Sigmoid colon (tissue), 7 donors: Measurements from ENCODE around the gene AKR1B1. TPM values are rescaled to one million over a fixed set of nuclear protein-coding genes. Genes with fewer than 3 reads are reported as not detected.

Source experiments
- DNase-seq: peaks from one replicate; pipeline ENCODE4 v3.0.0-alpha.2; 2019
- H3K27ac ChIP-seq, 4 donors: fragments of 200-600 bp; sonication (generic); one replicate each; pipeline ENCODE4 v1.5.1; 2016 to 2019; ENCODE audit warnings: mild to moderate bottlenecking in 1 of 4
- H3K27me3 ChIP-seq, 3 donors: fragments of 200-600 bp; sonication (generic); one replicate each; pipeline ENCODE4 v1.5.1; 2019; ENCODE audit warnings: mild to moderate bottlenecking in 1 of 3
- H3K36me3 ChIP-seq, 4 donors: fragments of 200-600 bp; sonication (generic); one replicate each; pipeline ENCODE4 v1.5.1; 2016 to 2019
- H3K4me1 ChIP-seq, 4 donors: fragments of 200-600 bp; sonication (generic); one replicate each; pipeline ENCODE4 v1.5.1; 2017 to 2019
- H3K4me3 ChIP-seq, 4 donors: fragments of 200-600 bp; sonication (generic); one replicate each; pipeline ENCODE4 v1.5.1; 2017 to 2019; ENCODE audit warnings: mild to moderate bottlenecking in 2 of 4, moderate library complexity in 1 of 4
- H3K9me3 ChIP-seq, 4 donors: fragments of 200-600 bp in 3 of 4; sonication (generic) in 3 of 4; one replicate each; pipeline versions ENCODE4 v1.5.1 to v1.6.1; 2013 to 2019
- CTCF ChIP-seq, 4 experiments: fragments of 450-650 bp in 3 of 4; fragments of 200-600 bp in 1 of 4; IDR thresholded peaks; one replicate each; pipeline ENCODE4 v1.5.1; 2016 to 2019; ENCODE audit warnings: antibody characterized with exemption in 4 of 4, mild to moderate bottlenecking in 3 of 4, moderate library complexity in 2 of 4
- EP300 ChIP-seq, 4 donors: sonication (generic); formaldehyde crosslinking; IDR thresholded peaks; one replicate each; pipeline ENCODE4 v1.6.1; 2017; ENCODE audit warnings: antibody characterized with exemption in 4 of 4
- POLR2A ChIP-seq, 2 donors: fragments of 450-650 bp; IDR thresholded peaks; one replicate each; pipeline ENCODE4 v1.6.1; 2016; ENCODE audit warnings: antibody characterized with exemption in 2 of 2, mild to moderate bottlenecking in 2 of 2, moderate library complexity in 2 of 2
- POLR2AphosphoS5 ChIP-seq, 4 donors: sonication (generic); formaldehyde crosslinking; IDR thresholded peaks; one replicate each; pipeline ENCODE4 v1.6.1; 2017; ENCODE audit warnings: antibody characterized with exemption in 4 of 4
- WGBS, 2 donors: extraction: QIAGEN DNeasy Blood & Tissue Kit; methylation state at CpG; one replicate each; pipeline ENCODE4 v1.1.7; 2013; 5-methylcytosine and 5-hydroxymethylcytosine counted together
- intact Hi-C: fragments of 100-400 bp; cut with DNase I; formaldehyde crosslinking; loops from one replicate; pipeline ENCODE4 v1.15.1; 2023
- polyA plus RNA-seq, 3 donors: library from polyadenylated mRNA; stranded (reverse); fragments of 200-250 nt; gene quantifications; one replicate each; pipeline ENCODE4 v1.2.3, GENCODE V29; 2013
- total RNA-seq, 4 donors: library from RNA; depleted of rRNA; stranded (reverse); fragments of >200 nt; gene quantifications; one replicate each; pipeline ENCODE4 v1.1.0, GENCODE V29; 2016
- donor health status: healthy with polysubstance abuse.
- donor health status: Bipolar disorder and iron deficiency.
- donor health status: healthy.

AKR1B1 gene
- total and polyA plus RNA-seq, 7 donors: 35.8 to 59.2 (median 46.7) TPM

GRCh38 chr7:134435161-134435920, 23.6 kb downstream of the AKR1B1 start:
- H3K27me3 ChIP-seq: no peaks in the 10 kb centered on the region
- 81 to 90% methylated on average over 12 of the region's 12 CpGs for WGBS, 2 donors
- TF ChIP-seq EP300 (IDR thresholded peaks at IDR 0.05) (no peak), POLR2A (IDR thresholded peaks at IDR 0.05) (no peak), POLR2AphosphoS5 (IDR thresholded peaks at IDR 0.05) (no peak), CTCF (IDR thresholded peaks at IDR 0.05) (no peak)
- H3K4me3 ChIP-seq: no peak overlapping the region
- no peak overlapping the region for H3K27ac ChIP-seq
- intact Hi-C loops: no loop called here
- no peaks in the 10 kb centered on the region for H3K9me3 ChIP-seq
- DNase-seq: no peak
- H3K4me1 ChIP-seq: peaks cover 0 to 10% (median 6%) of the 10 kb centered on the region in 4 donors
- peaks cover 0 to 5% (median 1%) of the 10 kb centered on the region in 4 donors for H3K36me3 ChIP-seq

GRCh38 chr7:134434701-134435100, 24.2 kb downstream of the AKR1B1 start:
- TF ChIP-seq POLR2A (IDR thresholded peaks at IDR 0.05): no peak
- Histone ChIP-seq H3K4me1 (peaks cover 0 to 10% (median 6%) of the 10 kb centered on the region in 4 donors), H3K27me3 (no peaks in the 10 kb centered on the region), H3K9me3 (no peaks in the 10 kb centered on the region), H3K36me3 (no peaks in the 10 kb centered on the region), H3K4me3 (no peak overlapping the region), H3K27ac (no peak overlapping the region)
- WGBS, 2 donors: 97% methylated on average over 5 of the region's 5 CpGs
- no peak for DNase-seq
- intact Hi-C loops: no loop called here

DNA sequence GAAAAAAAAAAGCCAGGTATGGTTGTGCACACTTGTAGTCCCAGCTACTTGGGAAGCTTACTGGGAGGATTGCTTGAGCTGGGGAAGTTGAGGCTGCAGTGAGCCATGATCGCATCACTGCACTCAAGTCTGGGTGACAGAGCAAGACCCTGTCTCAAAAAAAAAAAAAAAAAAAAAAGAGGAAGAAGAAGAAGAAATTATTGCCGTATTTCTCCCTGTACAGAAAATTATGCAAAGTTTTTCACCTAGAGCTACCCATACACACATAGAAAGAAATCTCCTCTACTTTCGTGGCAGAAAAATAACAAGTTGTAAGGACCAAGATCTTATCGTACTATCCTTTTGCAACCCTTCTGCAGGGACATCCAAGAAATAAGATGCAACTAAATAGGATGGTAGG, 25.5 kb downstream of the AKR1B1 start:
- intact Hi-C loops: loop anchor here (1.0 to 2.0 kb wide), 2 partner anchors 79 to 173 kb away; no protein-coding TSS in a partner anchor

DNA sequence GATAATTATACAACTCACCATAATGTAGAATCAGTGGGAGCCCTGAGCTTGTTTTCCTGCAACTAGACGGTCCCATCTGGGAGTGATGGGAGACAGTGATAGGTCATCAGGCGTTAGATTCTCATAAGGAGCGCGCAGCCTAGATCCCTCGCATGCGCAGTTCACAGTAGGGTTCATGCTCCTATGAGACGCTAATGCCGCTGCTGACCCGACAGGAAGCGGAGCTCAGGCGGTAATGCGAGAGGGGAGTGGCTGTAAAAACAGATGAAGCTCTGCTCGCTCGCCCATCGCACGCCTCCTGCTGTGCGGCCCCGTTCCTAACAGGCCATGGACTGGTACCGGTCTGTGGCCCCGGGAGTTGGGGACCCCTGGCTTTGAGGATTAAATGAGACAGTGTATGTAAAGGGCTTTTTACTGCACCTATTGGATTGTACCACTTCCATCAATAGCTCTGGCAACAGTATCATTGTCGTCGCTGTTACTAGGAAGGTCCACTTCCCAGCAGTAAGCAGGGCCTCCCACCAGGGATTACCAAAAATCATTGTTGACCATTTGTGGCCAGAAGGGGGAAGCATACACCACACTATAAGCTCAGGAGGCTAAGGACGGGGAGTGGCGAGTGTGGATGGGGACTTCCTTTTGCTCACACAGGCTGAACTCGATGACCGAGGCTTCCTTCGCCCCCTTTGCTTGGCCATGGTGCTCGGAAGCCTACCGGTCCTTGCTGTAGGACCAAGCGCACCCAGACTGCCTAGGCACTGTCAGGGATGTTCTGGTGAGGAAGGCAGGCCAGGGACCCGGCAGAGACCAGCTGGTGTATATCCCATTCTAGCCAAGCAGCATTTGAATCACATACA, 26.4 kb downstream of the AKR1B1 start:
- Histone ChIP-seq H3K27me3 (no peaks in the 10 kb centered on the region), H3K27ac (peak overlapping the region; percentile 77 to 88 (median 83)), H3K9me3 (no peaks in the 10 kb centered on the region), H3K4me1 (peaks cover 0 to 10% (median 6%) of the 10 kb centered on the region in 4 donors), H3K36me3 (no peaks in the 10 kb centered on the region), H3K4me3 (peak overlapping the region; percentile 25 to 44 (median 37))
- intact Hi-C loops: loop anchor here (1.0 to 2.0 kb wide), 3 partner anchors 80 to 174 kb away; no protein-coding TSS in a partner anchor
- TF ChIP-seq CTCF (IDR thresholded peaks at IDR 0.05): peak; percentile 70 to 86 (median 80)
- no peak for TF ChIP-seq EP300 (IDR thresholded peaks at IDR 0.05)
- peak in 2 of 4 donors; percentile 24 to 71 for TF ChIP-seq POLR2AphosphoS5 (IDR thresholded peaks at IDR 0.05)
- peak; percentile 95 for DNase-seq
- WGBS, 2 donors: 1 to 2% methylated on average over 31 of the region's 31 CpGs

More for the DNA sequence above, 25.5 kb downstream of the AKR1B1 start:
- peaks cover 0 to 10% (median 6%) of the 10 kb centered on the region in 4 donors for H3K4me1 ChIP-seq
- H3K4me3 ChIP-seq: no peak overlapping the region
- H3K27ac ChIP-seq: peak overlapping the region in 1 of 4 donors; percentile 88
- DNase-seq: no peak
- no peaks in the 10 kb centered on the region for H3K36me3 ChIP-seq
- TF ChIP-seq CTCF (IDR thresholded peaks at IDR 0.05): no peak
- TF ChIP-seq POLR2AphosphoS5 (IDR thresholded peaks at IDR 0.05): no peak
- no peak for TF ChIP-seq EP300 (IDR thresholded peaks at IDR 0.05)
- no peak for TF ChIP-seq POLR2A (IDR thresholded peaks at IDR 0.05)
- no peaks in the 10 kb centered on the region for H3K9me3 ChIP-seq
- WGBS, 2 donors: 74 to 90% methylated on average over 4 of the region's 4 CpGs
- H3K27me3 ChIP-seq: no peaks in the 10 kb centered on the region

- H3K9me3 ChIP-seq: no peaks in the 10 kb centered on the region
- no peaks in the 10 kb centered on the region for H3K36me3 ChIP-seq
- no peak for TF ChIP-seq EP300 (IDR thresholded peaks at IDR 0.05)
- no peak for TF ChIP-seq POLR2A (IDR thresholded peaks at IDR 0.05)
- no peak for TF ChIP-seq POLR2AphosphoS5 (IDR thresholded peaks at IDR 0.05)
- TF ChIP-seq CTCF (IDR thresholded peaks at IDR 0.05): no peak
- no peaks in the 10 kb centered on the region for H3K27me3 ChIP-seq
- intact Hi-C loops: loop anchor here (1.0 to 2.0 kb wide), 2 partner anchors 81 to 115 kb away; no protein-coding TSS in a partner anchor
- 14 to 48% methylated on average over 11 of the region's 11 CpGs for WGBS, 2 donors
- H3K4me1 ChIP-seq: peaks cover 0 to 10% (median 6%) of the 10 kb centered on the region in 4 donors
- peak overlapping the region in 3 of 4 donors; percentile 30 to 44 (median 44) for H3K4me3 ChIP-seq
- H3K27ac ChIP-seq: peak overlapping the region; percentile 77 to 88 (median 83)
- no peak for DNase-seq
Measured at GRCh38 chr7:134431815-134432214, 27.1 kb downstream of the AKR1B1 start.
